ENCODE data around the gene SPSB1.

The SPSB1 gene

GRCh38 chr1:9322661-9323244, 30.1 kb downstream of the SPSB1 start:
- H3K4me3 ChIP-seq (ENCODE audit: low read length): no peak overlapping the region
- no peaks in the 10 kb centered on the region for H3K9me3 ChIP-seq (replicated peaks; ENCODE audit: insufficient read depth, low read length)
- H3K9me2 ChIP-seq (replicated peaks; ENCODE audit: insufficient read depth, low read length): no peaks in the 10 kb centered on the region
- TF ChIP-seq EZH2 (optimal IDR thresholded peaks at IDR 0.05; ENCODE audit: low read depth, low read length) (no peak), CTCF (IDR thresholded peaks at IDR 0.05; ENCODE audit: low read length) (no peak), EZH2phosphoT487 (IDR thresholded peaks at IDR 0.05; ENCODE audit: low read length) (no peak)
- H3F3A ChIP-seq (ENCODE audit: insufficient read depth, low read length): no peaks in the 10 kb centered on the region
- no peaks in the 10 kb centered on the region for H4K20me1 ChIP-seq (ENCODE audit: insufficient read depth, low read length)
- no peak for DNase-seq
- H3K9ac ChIP-seq (ENCODE audit: low read length): no peak overlapping the region
- no peaks in the 10 kb centered on the region for H3K79me2 ChIP-seq (ENCODE audit: low read length)
- no peak overlapping the region for H3K27ac ChIP-seq (ENCODE audit: low read length)
- H3K4me2 ChIP-seq (ENCODE audit: low read depth, low read length): no peak overlapping the region
- no peak overlapping the region for H2AFZ ChIP-seq (ENCODE audit: low read length)
- H3K36me3 ChIP-seq (replicated peaks; ENCODE audit: insufficient read depth, low read length): no peaks in the 10 kb centered on the region
- H3K4me1 ChIP-seq (ENCODE audit: low read length): no peaks in the 10 kb centered on the region
- H3K27me3 ChIP-seq (replicated peaks; ENCODE audit: insufficient read depth, low read length): no peaks in the 10 kb centered on the region

- DNase-seq: no peak
- no peaks in the 10 kb centered on the region for H3K36me3 ChIP-seq (replicated peaks; ENCODE audit: insufficient read depth, low read length)
- no peak overlapping the region for H3K4me2 ChIP-seq (ENCODE audit: low read depth, low read length)
- no peaks in the 10 kb centered on the region for H4K20me1 ChIP-seq (ENCODE audit: insufficient read depth, low read length)
- H3K79me2 ChIP-seq (ENCODE audit: low read length): no peaks in the 10 kb centered on the region
- H3K27me3 ChIP-seq (replicated peaks; ENCODE audit: insufficient read depth, low read length): no peaks in the 10 kb centered on the region; the same call in 1 of the 2 replicates
- H3K27ac ChIP-seq (ENCODE audit: low read length): no peak overlapping the region
- H3K9me2 ChIP-seq (replicated peaks; ENCODE audit: insufficient read depth, low read length): no peaks in the 10 kb centered on the region
- no peak overlapping the region for H3K4me3 ChIP-seq (ENCODE audit: low read length)
- H3K9ac ChIP-seq (ENCODE audit: low read length): no peak overlapping the region
- H3K4me1 ChIP-seq (ENCODE audit: low read length): no peaks in the 10 kb centered on the region
- no peak for TF ChIP-seq EZH2 (optimal IDR thresholded peaks at IDR 0.05; ENCODE audit: low read depth, low read length)
- no peak for TF ChIP-seq EZH2phosphoT487 (IDR thresholded peaks at IDR 0.05; ENCODE audit: low read length)
- TF ChIP-seq CTCF (IDR thresholded peaks at IDR 0.05; ENCODE audit: low read length): no peak
- no peak overlapping the region for H2AFZ ChIP-seq (ENCODE audit: low read length)
- H3K9me3 ChIP-seq (replicated peaks; ENCODE audit: insufficient read depth, low read length): no peaks in the 10 kb centered on the region
- no peaks in the 10 kb centered on the region for H3F3A ChIP-seq (ENCODE audit: insufficient read depth, low read length)
Measured at GRCh38 chr1:9324246-9325096, 31.8 kb downstream of the SPSB1 start.

- H3F3A ChIP-seq (ENCODE audit: insufficient read depth, low read length): no peaks in the 10 kb centered on the region
- TF ChIP-seq CTCF (IDR thresholded peaks at IDR 0.05; ENCODE audit: low read length) (no peak), EZH2 (optimal IDR thresholded peaks at IDR 0.05; ENCODE audit: low read depth, low read length) (no peak), EZH2phosphoT487 (IDR thresholded peaks at IDR 0.05; ENCODE audit: low read length) (no peak)
- H3K4me1 ChIP-seq (ENCODE audit: low read length): no peaks in the 10 kb centered on the region
- H3K9ac ChIP-seq (ENCODE audit: low read length): no peak overlapping the region
- no peaks in the 10 kb centered on the region for H3K9me2 ChIP-seq (replicated peaks; ENCODE audit: insufficient read depth, low read length)
- H3K36me3 ChIP-seq (replicated peaks; ENCODE audit: insufficient read depth, low read length): no peaks in the 10 kb centered on the region
- no peak overlapping the region for H3K4me2 ChIP-seq (ENCODE audit: low read depth, low read length)
- H3K27me3 ChIP-seq (replicated peaks; ENCODE audit: insufficient read depth, low read length): no peaks in the 10 kb centered on the region; the same call in 1 of the 2 replicates
- H3K9me3 ChIP-seq (replicated peaks; ENCODE audit: insufficient read depth, low read length): no peaks in the 10 kb centered on the region
- H2AFZ ChIP-seq (ENCODE audit: low read length): no peak overlapping the region
- H3K4me3 ChIP-seq (ENCODE audit: low read length): no peak overlapping the region
- H4K20me1 ChIP-seq (ENCODE audit: insufficient read depth, low read length): no peaks in the 10 kb centered on the region
- no peak for DNase-seq
- no peak overlapping the region for H3K27ac ChIP-seq (ENCODE audit: low read length)
- no peaks in the 10 kb centered on the region for H3K79me2 ChIP-seq (ENCODE audit: low read length)
Measured at GRCh38 chr1:9326596-9326995, 33.9 kb downstream of the SPSB1 start.
